HS-27A (cell line): Measurements from ENCODE around the gene PLIN4.
"Not testable (repeated sequence)": the region's sequence is repeated elsewhere in the genome, so short reads cannot be mapped to it uniquely, and the experiment has no call there.

Experiments used
- DNase-seq: peaks from one replicate; pipeline ENCODE4 v3.0.0-alpha.2; 2012; ENCODE audit warnings: low read depth, missing footprints

PLIN4 gene, protein sequence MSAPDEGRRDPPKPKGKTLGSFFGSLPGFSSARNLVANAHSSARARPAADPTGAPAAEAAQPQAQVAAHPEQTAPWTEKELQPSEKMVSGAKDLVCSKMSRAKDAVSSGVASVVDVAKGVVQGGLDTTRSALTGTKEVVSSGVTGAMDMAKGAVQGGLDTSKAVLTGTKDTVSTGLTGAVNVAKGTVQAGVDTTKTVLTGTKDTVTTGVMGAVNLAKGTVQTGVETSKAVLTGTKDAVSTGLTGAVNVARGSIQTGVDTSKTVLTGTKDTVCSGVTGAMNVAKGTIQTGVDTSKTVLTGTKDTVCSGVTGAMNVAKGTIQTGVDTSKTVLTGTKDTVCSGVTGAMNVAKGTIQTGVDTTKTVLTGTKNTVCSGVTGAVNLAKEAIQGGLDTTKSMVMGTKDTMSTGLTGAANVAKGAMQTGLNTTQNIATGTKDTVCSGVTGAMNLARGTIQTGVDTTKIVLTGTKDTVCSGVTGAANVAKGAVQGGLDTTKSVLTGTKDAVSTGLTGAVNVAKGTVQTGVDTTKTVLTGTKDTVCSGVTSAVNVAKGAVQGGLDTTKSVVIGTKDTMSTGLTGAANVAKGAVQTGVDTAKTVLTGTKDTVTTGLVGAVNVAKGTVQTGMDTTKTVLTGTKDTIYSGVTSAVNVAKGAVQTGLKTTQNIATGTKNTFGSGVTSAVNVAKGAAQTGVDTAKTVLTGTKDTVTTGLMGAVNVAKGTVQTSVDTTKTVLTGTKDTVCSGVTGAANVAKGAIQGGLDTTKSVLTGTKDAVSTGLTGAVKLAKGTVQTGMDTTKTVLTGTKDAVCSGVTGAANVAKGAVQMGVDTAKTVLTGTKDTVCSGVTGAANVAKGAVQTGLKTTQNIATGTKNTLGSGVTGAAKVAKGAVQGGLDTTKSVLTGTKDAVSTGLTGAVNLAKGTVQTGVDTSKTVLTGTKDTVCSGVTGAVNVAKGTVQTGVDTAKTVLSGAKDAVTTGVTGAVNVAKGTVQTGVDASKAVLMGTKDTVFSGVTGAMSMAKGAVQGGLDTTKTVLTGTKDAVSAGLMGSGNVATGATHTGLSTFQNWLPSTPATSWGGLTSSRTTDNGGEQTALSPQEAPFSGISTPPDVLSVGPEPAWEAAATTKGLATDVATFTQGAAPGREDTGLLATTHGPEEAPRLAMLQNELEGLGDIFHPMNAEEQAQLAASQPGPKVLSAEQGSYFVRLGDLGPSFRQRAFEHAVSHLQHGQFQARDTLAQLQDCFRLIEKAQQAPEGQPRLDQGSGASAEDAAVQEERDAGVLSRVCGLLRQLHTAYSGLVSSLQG (N-terminal part only)

DNA sequence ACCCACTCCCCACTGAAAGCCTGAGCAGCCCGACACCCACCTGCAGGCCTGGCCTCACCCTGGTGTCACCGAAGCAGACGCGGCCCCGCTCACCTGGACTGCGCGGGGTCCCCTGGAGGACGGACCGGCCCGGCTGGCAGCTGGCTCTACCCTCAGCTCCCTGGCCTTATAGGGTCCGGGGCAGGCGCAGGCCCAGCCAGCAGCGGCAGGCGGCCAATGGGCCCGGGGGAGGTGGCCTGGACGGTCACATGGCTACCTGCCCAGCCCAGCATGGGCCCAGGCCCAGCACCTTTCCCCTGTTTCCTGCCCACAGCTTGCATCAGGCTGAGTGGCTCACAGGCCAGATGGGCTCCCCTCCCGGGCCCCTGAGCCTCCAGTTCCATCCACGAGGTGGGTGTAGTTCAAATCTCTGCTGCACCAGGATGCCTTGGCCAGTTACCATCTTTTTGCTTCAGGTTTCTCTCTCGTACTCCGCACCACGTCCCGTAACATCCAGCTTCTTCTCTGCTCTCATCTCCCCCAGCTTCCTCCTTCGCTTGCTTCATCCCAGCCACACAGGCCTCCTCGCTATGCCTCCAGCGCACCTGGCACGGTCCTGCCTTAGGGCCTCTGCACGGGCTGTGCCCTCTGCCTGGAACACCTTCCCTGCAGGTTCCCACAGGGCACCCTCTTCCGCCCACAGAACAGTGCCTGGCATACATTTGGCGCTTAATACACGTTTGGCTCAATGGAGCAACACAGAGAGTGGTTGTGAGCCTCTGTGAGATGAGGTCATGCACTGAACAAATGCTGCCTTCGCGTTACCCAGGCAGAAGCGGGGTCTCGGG lies at the start of gene PLIN4:
Gene PLIN4, minus strand, starts transcription at position 142 of the 827 bp plus-strand sequence. CDS start 214 bp downstream, outside the sequence.
- DNase-seq = no peak

DNA sequence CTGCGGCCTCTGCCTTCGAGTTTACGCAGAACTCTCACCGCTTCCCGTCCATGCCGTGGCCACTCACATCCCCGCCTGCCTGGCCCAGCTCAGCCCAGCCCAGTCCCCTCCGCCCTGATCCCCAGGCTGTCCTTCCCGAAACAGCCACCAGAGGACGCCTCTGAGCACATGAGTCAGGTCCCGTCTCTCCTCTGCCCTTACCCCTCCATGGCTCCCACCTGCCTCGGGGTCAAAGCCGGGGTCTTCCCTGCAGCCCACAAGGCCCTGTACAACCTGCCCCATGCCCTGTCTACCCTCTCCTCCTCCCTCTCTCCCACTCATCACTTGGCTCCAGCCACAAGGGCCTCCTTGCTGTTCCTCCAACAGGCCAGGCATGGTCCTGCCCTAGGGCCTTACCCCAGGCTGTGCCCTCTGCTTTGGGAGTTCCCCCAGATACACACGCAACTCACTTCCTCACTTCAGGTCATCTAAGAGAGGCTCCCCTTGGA lies 49.3 kb upstream of the PLIN4 start:
- no peak for DNase-seq

DNA sequence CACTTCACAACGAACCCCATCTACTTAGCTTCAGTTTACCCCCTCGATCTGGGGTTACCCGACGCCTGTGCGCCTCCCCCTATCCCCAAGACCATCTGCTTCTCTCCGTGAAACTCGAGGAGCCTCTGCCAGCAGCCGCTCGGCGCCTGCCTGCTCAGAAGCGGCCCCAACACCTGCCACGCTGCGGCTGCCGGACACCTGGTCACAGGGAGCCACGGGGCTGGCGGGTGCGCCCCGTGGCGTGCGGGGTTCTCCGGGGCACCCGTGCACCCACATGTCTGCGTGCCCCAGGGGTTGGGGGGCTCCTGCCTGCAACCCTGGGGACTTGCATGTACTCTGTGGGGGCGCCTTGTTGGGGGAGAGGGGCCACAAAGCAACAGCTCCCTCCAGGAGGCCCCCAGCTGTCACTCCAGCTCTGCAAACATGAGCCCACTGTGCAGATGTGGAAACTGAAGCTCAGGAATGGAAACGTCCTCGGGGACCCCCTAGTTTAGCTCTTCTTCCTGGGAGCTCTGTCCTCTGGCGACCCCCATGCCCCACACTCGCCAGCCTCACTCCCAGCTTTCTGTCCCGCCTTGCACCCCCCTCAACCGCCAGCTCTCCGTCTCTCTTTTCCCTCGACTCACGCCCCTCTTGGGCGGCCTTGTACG lies 48.2 kb upstream of the PLIN4 start:
- DNase-seq = no peak

DNA sequence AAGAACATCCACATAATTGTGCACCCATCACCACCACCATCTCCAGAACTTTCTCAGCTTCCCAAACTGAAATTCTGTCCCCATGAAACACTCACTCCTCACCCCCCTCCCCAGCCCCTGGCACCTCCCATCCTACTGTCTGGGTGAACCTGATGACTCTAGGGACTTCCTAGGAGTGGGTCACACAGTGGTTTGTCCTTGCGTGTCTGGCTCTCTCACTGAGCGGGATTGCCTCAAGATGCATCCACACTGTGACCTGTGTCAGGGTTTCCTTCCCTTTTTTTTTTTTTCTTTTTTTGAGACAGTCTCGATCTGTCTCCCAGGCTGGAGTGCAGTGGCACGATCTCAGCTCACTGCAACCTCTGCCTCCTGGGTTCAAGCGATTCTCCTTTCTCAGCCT lies 45.3 kb upstream of the PLIN4 start:
- DNase-seq = not testable (repeated sequence)

DNA sequence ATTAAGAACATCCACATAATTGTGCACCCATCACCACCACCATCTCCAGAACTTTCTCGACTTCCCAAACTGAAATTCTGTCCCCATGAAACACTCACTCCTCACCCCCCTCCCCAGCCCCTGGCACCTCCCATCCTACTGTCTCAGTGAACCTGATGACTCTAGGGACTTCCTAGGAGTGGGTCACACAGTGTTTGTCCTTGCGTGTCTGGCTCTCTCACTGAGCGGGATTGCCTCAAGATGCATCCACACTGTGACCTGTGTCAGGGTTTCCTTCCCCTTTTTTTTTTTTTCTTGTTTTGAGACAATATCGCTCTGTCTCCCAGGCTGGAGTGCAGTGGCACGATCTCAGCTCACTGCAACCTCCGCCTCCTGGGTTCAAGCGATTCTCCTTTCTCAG lies 43.8 kb upstream of the PLIN4 start:
- not testable (repeated sequence) for DNase-seq

DNA sequence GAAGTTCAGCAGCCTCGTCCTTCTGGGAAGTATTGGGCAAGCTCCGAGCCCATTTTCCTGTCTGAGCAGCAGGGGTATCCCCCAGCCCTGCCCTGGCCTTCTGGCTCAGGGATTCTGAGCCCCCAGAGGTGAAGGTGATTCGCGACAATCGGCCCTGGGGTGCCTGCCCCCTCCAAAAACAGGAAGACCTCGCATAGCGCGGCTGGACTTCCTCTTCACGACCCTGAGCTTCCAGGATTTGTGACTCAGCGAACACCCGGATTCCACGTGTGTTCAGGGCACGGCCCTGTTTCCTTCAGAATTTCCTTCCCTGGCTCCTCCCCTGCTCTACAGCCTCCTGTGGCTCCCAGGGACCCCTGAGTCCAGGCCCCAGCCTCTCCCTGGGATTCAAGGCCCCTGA lies 41.3 kb upstream of the PLIN4 start, which contains the start of gene SEMA6B:
Gene SEMA6B, minus strand, starts transcription at position 116 of the 400 bp plus-strand sequence. CDS start 1,227 bp downstream, outside the sequence.
- DNase-seq = no peak

DNA sequence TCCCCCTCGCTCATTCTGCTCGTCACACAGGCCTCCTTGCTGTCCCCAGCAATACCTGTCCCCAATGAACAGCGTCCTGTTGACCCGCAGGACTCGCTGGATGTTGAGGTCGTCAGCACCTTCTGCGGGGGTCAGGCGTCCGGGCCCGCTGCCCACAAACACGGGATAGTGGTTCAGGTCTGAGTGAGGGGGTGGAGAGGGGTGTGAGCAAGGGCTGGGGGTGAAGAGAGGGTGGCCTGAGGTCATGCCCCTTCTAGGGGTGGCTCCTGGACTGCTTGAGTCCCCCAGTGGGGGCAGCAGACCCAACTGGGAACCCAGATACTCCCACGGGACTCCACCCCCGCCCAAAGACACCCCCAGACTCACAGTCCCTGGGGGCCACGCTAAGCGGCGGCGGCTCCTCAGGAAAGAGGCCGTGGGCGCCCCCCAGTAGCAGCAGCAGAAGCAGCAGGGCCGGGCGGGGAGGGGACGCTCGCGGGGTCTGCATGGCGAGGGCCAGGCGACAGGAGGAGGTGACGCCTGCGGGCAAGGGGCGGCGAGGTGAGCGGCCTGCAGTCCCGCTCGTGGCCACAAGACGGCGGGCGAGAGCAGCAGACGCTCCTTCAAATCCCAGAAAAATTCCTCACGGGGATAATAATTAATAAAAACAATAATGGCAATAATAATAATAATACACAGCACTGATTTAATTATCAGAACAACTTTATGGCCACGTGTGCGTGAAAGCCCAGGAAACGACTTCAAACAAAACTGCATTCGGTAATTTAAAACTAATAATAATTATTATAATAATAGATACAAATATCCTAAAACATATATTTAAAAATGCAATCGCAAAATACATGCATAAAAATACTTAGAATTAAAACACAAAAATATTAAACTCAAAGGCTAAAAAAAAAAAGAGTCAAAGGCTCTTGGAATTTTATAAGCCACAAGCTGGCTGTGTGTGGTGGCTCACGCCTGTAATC lies 40.0 kb upstream of the PLIN4 start:
- no peak for DNase-seq

DNA sequence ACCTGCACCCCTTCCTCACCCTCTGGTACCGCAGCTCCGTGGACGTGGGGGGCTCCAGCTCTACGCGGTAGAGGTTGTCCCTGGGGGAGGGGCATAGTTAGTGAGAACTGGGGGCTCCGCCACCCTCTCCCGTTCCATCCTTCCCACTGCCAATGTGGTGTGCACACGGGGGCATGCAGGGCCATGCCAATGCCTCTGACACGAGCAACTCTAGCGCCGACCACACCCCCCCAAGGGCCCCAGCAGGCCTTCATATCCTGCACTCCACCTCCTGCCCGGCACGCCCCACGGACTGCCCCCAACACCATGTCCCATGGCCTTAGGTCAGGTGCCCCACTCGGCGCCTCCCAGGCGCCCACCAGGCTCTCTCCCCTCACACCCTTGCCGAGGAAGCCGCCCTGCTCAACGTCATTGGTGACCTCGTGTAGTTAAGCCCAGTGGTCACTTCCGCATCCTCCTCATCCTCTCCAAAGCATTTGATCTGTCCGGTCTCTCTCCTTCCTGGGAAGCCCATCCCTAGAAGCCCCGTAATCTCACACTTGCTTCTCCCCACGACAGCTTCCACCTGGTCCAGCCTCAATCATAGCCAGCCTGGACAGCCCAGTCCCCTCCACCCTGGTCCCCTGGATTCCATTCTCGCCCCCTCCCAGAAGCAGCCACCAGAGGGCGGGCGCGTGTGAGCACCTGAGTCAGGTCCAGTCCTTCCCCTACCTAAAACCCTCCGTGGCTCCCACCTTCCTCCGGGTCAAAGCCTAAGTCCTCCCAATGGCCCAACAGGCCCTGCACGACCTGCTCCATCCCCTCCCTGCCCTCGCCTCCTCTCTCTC lies 39.1 kb upstream of the PLIN4 start:
- DNase-seq = no peak

DNA sequence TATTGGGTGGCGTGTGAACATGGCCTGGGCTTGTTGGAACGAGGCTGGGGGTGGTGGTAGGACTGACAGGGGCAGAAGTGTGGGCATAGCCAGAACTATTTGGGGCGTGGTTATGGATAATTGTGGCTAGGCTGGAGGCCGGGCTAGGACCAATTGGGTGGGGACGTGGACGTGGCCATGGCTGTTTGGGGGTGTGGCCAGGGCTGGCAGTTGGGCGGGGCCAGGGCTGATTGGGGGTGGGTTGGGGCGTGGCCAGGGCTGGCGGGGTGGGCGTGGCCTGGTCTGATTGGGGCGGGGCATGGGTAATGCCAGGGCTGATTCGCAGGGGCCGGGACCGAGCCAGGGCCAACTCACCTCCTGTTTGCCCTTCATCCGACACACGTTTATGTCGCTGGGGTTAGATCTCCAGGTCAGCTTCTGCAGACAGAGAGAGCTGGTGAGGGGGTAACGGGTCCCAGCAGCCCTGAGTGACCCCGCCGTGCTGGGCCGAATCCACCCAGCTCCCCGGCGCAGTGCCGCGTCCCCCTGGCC lies 38.4 kb upstream of the PLIN4 start:
- no peak for DNase-seq

DNA sequence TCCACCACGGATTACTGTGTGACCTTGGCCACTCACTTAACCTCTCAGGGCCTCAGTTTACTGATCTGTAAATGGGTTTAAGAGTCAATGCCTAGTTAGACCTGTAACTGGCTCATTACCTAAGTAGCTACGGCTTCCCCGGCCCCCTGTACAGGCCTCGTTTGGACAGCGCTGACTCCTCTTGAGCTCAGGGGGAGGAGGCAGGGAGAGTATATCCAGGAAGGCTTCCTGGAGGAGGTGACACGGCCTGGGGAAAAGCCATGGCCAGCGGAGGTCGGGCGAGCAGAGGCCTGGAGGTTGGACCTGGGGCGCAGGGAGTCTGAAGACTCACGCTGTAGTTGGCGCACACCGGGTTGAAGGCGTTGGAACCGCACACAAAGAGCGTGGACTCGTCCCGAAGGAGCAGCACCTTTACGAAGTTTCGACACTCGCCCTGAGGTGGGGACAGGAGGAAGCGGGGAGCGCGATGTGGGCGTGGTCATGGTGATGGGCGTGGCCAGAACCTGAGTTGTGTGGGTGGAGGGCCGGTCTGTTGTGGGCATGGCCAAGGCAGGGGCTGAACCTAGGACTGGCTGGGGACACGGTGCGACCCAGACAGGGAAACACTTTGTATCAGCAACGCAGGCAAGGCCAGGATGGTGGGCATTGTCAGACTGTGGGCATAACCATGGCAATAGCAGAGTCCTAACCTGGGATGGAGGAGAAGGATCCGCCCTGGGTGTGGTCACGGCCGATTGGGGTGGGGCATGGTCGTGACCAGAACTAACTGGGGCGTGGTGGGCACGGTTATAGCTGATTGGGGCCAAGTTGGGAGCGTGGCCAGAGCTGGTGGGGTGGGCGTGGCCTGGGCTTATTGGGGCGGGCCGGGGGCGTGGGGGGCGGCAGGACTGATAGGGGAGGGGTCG lies 37.6 kb upstream of the PLIN4 start:
- no peak for DNase-seq

DNA sequence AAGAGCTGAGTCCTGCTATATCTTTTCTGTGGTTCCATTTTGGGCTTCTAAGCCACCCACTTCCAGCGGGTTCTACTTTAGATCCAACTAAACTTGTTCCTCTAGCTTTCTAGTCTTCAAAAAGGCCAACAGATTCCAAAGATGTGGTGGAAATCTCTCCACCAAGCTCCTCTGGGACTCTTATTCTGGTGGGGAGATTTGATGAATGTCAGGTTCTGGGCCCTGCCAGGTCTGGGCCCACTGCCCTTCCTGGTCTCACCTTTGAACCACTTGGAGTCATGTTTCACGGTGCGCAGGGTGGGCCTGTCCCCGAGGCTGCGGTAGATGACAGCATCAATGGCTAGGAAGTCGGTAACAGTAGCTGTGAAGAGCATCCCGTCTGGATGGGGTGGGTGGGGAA lies 36.4 kb upstream of the PLIN4 start:
- DNase-seq = no peak

DNA sequence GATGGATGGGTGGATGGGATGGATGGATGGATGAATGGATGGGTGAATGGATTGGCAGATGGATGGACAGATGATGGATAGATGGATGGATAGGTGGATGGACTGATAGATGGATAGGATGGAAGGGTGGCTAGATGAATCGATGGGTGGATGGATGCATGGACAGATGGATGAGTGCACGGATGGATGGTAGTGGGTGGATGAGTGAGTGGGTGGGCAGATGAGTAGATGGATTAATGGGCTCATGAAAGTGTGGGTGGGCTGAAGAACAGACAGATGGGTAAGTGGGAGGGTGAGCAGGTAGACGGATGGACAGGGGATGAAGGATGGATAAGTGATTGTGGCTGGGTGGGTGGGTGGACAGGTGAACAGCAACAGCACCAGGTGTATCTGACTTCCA lies 35.5 kb upstream of the PLIN4 start:
- DNase-seq = no peak

DNA sequence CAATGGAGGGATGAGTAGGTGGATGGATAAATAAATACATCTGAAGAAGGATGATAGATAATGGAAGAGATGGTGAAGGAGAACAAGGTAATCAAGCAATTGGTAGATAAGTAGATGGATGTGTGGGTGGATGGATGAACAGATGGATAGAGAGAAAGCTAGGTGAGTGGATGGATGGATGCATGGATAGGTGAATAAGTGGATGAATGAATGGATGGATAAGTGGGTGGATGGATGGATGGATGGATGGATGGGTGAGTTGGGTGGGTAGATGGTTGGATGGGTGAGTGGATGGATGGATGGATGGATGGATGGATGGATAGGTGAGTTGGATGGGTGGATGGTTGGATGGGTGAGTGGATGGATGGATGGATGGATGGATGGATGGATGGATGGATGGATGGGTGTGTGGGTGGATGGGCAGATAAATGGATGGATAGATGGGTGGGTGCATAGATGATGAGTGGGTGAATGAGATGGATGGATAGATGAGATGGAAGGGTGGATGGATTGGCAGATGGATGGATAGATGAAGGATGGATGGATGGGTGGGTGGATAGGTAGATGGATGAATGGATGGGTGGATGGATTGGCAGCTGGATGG lies 34.9 kb upstream of the PLIN4 start:
- DNase-seq = no peak

DNA sequence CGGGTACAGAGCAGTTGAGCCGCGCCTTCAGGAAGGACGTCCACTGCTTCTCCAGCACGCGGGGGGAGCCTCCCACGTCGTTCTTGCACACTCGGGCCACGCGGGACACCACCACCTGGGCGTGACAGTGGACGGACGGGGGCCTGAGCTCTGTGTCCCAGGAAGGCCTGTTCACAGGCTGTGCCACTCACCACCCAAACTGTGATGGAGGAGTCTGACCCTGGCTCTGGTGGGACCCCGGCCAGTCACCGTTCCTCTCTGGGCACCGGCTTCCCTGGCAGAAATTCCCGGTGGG lies 34.2 kb upstream of the PLIN4 start:
- no peak for DNase-seq

DNA sequence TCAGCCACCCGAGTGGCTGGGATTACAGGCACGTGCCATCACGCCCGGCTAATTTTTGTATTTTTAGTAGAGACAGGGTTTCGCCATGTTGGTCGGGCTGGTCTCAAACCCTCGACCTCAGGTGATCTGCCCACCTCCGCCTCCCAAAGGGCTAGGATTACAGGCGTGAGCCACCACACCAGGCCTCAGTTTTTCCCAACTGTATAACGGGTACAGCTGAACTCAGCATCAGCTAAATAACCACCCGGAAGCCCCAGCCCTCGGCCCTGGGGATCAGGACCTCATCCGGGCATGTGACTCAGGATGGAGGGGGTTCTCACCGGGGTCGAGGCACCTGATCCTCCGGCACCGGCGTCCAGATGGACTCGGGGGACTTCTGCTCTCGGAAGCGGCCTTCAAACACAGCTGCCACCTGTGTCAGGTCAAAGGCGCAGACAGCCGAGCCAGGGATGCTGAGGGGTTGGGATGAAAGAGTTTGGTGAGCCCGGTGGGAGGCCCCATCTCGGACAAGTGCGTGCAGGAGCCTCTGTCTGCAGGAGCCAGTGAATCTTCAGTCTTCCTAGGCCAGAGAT lies 32.3 kb upstream of the PLIN4 start:
- no peak for DNase-seq

DNA sequence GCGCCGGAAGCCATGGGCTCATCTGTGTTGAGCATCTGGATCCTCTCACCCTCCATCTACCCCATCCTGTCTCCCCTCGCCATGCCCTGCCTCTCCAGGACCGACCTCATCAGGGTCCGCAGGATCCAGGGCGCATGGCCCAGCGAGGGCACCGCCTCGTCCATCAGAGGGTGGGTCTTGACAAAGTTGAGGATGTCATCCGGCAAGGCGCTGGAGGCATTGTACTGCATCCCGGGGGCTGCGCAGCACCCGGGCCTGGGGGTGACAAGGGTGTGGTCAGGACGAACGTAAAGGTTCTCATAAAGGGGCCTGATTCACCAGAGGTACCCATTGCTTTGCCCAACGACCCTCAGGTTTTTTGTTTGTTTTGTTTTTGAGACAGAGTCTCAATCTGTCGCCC lies 31.7 kb upstream of the PLIN4 start:
- no peak for DNase-seq

DNA sequence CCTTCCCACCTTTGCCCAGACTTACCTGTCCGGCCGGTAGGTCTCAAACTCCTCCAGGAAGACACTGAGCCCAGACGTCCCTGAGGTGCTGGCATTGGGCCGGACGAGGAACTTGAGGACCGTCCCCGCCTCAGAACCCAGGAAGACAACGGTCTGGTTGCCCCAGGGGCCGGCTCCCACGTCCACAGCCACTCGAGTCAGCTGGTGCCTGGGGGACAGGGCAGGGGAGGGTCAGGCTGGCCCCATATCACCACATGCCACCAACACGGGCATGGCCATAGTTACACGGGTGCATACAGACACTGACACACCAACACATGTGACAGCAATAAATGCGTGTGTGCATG lies 29.9 kb upstream of the PLIN4 start:
- DNase-seq = no peak
